ENCODE measurements around the gene CLDN6. TPM values are rescaled to one million over a fixed set of nuclear protein-coding genes. Genes with fewer than 3 reads are reported as not detected.

Gene CLDN6
- total RNA-seq, 1 donor from 2014 or later = 0.32 TPM

DNA sequence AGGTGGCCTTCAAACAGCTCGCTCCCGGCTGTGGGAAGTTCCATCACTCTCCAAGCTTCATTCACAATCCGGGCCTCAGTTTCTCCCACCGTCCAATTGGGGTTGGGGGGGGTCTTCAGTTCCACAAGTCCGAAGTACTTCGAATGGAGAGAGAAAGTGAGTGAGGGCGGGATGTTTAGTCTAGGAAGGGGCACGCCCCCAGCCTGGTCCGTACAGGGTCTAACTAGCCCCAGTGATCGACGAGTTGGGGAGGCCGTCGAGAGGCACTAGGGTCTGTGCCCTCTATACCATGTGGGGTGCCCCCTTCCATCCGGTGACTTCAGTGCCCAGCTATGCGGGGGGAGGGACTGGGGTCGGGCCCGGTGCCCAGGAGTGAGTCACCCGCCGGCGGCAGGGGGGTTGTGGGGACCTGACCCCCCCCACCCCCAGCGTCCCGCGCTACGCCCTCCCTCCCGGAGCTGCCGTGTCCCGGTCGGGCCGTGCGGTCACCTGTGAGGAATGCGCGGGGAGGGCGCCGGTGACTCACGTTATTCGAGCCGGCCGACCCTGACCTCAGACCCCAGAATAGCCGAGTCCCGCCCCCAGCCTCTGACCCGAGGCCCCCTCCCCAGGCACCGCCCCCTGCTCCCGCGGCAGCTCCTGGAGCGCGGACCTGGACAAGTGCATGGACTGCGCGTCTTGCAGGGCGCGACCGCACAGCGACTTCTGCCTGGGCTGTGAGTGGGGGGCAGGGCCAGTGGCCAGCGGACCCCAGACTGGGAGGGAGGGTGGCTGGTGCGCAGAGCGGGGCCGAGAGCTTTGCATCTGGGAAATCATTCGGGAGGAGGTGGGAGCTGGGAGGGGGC is 2.8 kb upstream of the CLDN6 start:
- Mint-ChIP-seq H3K27ac (ENCODE audit: unreplicated experiment) (peak overlapping the region; percentile 96), H3K4me1 (ENCODE audit: unreplicated experiment) (peaks cover 40% of the 10 kb centered on the region), H3K36me3 (ENCODE audit: unreplicated experiment) (no peaks in the 10 kb centered on the region), H3K9me3 (ENCODE audit: unreplicated experiment) (no peaks in the 10 kb centered on the region), H3K4me3 (ENCODE audit: unreplicated experiment) (peak overlapping the region; percentile 86), H3K27me3 (ENCODE audit: unreplicated experiment) (peaks cover 2% of the 10 kb centered on the region)
- TF ChIP-seq, protein P1, sequence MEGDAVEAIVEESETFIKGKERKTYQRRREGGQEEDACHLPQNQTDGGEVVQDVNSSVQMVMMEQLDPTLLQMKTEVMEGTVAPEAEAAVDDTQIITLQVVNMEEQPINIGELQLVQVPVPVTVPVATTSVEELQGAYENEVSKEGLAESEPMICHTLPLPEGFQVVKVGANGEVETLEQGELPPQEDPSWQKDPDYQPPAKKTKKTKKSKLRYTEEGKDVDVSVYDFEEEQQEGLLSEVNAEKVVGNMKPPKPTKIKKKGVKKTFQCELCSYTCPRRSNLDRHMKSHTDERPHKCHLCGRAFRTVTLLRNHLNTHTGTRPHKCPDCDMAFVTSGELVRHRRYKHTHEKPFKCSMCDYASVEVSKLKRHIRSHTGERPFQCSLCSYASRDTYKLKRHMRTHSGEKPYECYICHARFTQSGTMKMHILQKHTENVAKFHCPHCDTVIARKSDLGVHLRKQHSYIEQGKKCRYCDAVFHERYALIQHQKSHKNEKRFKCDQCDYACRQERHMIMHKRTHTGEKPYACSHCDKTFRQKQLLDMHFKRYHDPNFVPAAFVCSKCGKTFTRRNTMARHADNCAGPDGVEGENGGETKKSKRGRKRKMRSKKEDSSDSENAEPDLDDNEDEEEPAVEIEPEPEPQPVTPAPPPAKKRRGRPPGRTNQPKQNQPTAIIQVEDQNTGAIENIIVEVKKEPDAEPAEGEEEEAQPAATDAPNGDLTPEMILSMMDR (IDR thresholded peaks at IDR 0.05) = no peak
- DNase-seq (ENCODE audit: extremely low spot score, unreplicated experiment) = peak; percentile 92

DNA sequence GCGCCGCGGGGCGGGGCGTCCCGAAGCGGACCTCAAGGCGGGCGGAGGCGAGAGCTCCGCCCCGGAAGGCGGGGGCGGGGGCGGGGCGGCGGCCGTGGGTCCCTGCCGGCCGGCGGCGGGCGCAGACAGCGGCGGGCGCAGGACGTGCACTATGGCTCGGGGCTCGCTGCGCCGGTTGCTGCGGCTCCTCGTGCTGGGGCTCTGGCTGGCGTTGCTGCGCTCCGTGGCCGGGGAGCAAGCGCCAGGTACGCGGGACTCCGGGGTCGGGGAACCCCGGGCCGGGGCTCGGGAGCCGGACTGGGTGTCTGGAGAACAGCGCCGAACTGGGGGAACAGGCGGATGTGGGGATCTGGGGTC is 2.2 kb upstream of the CLDN6 start, which contains the start of gene TNFRSF12A:
TNFRSF12A (plus strand) TSS at position 122 of the 357 bp plus-strand sequence; CDS start at position 152, 30 bp downstream.
- TF ChIP-seq, protein P1 (IDR thresholded peaks at IDR 0.05) = peak; percentile 8
- DNase-seq (ENCODE audit: extremely low spot score, unreplicated experiment) = peak; percentile 89

DNA sequence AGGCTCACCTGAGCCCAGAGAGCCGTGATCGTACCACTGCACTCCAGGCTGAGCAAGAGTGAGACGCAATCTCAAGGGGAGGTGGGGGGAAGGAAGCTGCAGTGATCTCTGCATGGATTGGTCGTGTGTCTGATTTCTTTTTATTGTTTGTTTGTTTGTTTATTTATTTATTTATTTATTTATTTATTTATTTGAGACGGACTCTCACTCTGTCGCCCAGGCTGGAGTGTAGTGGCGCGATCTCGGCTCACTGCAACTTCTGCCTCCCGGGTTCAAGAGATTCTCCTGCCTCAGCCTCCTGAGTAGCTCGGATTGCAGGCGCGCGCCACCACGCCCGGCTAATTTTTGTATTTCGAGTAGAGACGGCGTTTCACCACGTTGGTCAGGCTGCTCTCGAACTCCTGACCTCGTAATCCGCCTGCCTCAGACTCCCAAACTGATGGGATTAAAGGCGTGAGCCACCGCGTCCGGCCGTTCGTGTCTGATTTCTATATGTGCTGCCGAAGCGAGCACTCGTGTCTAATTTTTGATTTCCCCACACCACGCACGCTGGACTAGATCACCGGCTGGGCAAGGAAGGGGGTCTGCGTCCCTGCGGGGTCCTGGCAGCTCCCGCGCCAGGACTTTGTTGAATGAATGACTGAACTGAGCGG is 1.7 kb upstream of the CLDN6 start:
- peaks cover 38% of the 10 kb centered on the region for H3K4me1 Mint-ChIP-seq (ENCODE audit: unreplicated experiment)
- no peaks in the 10 kb centered on the region for H3K36me3 Mint-ChIP-seq (ENCODE audit: unreplicated experiment)
- H3K4me3 Mint-ChIP-seq (ENCODE audit: unreplicated experiment) = peak overlapping the region; percentile 86
- H3K27ac Mint-ChIP-seq (ENCODE audit: unreplicated experiment) = peak overlapping the region; percentile 84
- DNase-seq (ENCODE audit: extremely low spot score, unreplicated experiment) = no peak
- H3K9me3 Mint-ChIP-seq (ENCODE audit: unreplicated experiment) = no peaks in the 10 kb centered on the region
- peaks cover 2% of the 10 kb centered on the region for H3K27me3 Mint-ChIP-seq (ENCODE audit: unreplicated experiment)
- TF ChIP-seq, protein P1 (IDR thresholded peaks at IDR 0.05) = no peak

More for the DNA sequence above, 2.2 kb upstream of the CLDN6 start, which contains the start of gene TNFRSF12A:
- Mint-ChIP-seq H3K9me3 (ENCODE audit: unreplicated experiment) (no peaks in the 10 kb centered on the region), H3K4me3 (ENCODE audit: unreplicated experiment) (peak within 1 kb of the TSS; percentile 86), H3K36me3 (ENCODE audit: unreplicated experiment) (no peaks in the 10 kb centered on the region), H3K27me3 (ENCODE audit: unreplicated experiment) (peaks cover 2% of the 10 kb centered on the region), H3K27ac (ENCODE audit: unreplicated experiment) (peak within 1 kb of the TSS; percentile 96), H3K4me1 (ENCODE audit: unreplicated experiment) (peaks cover 38% of the 10 kb centered on the region)

DNA sequence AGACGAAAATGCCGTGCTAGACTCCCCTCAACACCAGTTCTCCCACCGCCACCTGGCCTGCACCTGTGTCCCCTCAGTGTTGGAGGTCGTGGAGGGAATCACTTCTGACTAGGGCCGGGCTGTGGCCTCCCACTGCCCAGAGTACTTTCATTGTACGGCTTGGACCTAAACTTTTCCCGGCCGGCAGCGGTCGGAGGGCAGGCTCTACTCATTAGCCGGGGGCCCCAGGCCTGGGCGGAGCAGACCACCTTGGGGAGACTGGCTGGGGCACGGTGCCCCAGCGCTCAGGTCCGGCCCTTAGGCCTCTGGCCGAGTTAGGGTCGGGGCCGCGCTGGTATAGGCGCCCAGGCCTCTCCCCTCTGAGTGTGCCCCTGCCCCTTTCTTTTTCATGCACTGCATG is 639 bp downstream of the CLDN6 start:
- H3K27ac Mint-ChIP-seq (ENCODE audit: unreplicated experiment) = no peak overlapping the region

More for the DNA sequence above, 639 bp downstream of the CLDN6 start:
- H3K36me3 Mint-ChIP-seq (ENCODE audit: unreplicated experiment) = no peaks in the 10 kb centered on the region
- H3K4me3 Mint-ChIP-seq (ENCODE audit: unreplicated experiment) = no peak overlapping the region
- peaks cover 14% of the 10 kb centered on the region for H3K27me3 Mint-ChIP-seq (ENCODE audit: unreplicated experiment)
- TF ChIP-seq, protein P1 (IDR thresholded peaks at IDR 0.05) = no peak
- H3K9me3 Mint-ChIP-seq (ENCODE audit: unreplicated experiment) = no peaks in the 10 kb centered on the region
- H3K4me1 Mint-ChIP-seq (ENCODE audit: unreplicated experiment) = peaks cover 33% of the 10 kb centered on the region
- no peak for DNase-seq (ENCODE audit: extremely low spot score, unreplicated experiment)

All from osteocyte (in vitro differentiated cells).